NCI-H748 treated with DMSO at 0.1 percent for 48 hours (cell line): ENCODE results near the gene SRPK1.
A peak's percentile ranks its signal among the peaks of the same experiment; 100 is the strongest.
"Not testable (repeated sequence)": the region's sequence is repeated elsewhere in the genome, so short reads cannot be mapped to it uniquely, and the experiment has no call there.

Source experiments
- DNase-seq: peaks from one replicate; lab custom pipeline; 2025; lab: John Stamatoyannopoulos, UW

Gene SRPK1

GRCh38 chr6:35931120-35931561 lies 10.2 kb upstream of the SRPK1 start:
- DNase-seq = no peak

GRCh38 chr6:35929601-35930000 lies 8.7 kb upstream of the SRPK1 start:
- DNase-seq = no peak

GRCh38 chr6:35926509-35927215 lies 5.8 kb upstream of the SRPK1 start:
- DNase-seq = no peak

- DNase-seq = no peak
Measured at GRCh38 chr6:35925961-35926360, 5.1 kb upstream of the SRPK1 start.

- no peak for DNase-seq
Measured at GRCh38 chr6:35924146-35924545, 3.2 kb upstream of the SRPK1 start.

- no peak for DNase-seq
Measured at GRCh38 chr6:35922139-35922554, 1.2 kb upstream of the SRPK1 start.

- DNase-seq = no peak
Measured at GRCh38 chr6:35919827-35920751, 809 bp downstream of the SRPK1 start.

GRCh38 chr6:35919085-35919826 lies 1.6 kb downstream of the SRPK1 start:
- peak; percentile 29 for DNase-seq

- not testable (repeated sequence) for DNase-seq
Measured at GRCh38 chr6:35916893-35917292, 4.0 kb downstream of the SRPK1 start.

- no peak for DNase-seq
Measured at GRCh38 chr6:35916056-35916455, 4.8 kb downstream of the SRPK1 start.

GRCh38 chr6:35914536-35914935 lies 6.4 kb downstream of the SRPK1 start:
- DNase-seq = no peak

- DNase-seq = no peak
Measured at GRCh38 chr6:35911871-35912653, 8.8 kb downstream of the SRPK1 start.

- DNase-seq = not testable (repeated sequence)
Measured at GRCh38 chr6:35909571-35909970, 11.3 kb downstream of the SRPK1 start.

GRCh38 chr6:35908753-35909401 lies 12.0 kb downstream of the SRPK1 start:
- not testable (repeated sequence) for DNase-seq

- DNase-seq = no peak
Measured at GRCh38 chr6:35907750-35908149, 13.1 kb downstream of the SRPK1 start.

- DNase-seq = no peak
Measured at GRCh38 chr6:35906499-35906846, 14.4 kb downstream of the SRPK1 start.

- DNase-seq = no peak
Measured at GRCh38 chr6:35905841-35906498, 14.9 kb downstream of the SRPK1 start.

GRCh38 chr6:35905141-35905785 lies 15.6 kb downstream of the SRPK1 start:
- no peak for DNase-seq

- no peak for DNase-seq
Measured at GRCh38 chr6:35903679-35904078, 17.2 kb downstream of the SRPK1 start.

GRCh38 chr6:35900448-35900847 lies 20.4 kb downstream of the SRPK1 start:
- no peak for DNase-seq
